Effector memory CD8-positive, alpha-beta T cell (primary cell): ENCODE data around the gene TSPAN18.

Experiments used
- ATAC-seq: fragments of 150-1000 bp; cut with Tn5 transposase; replicated peaks from 2 replicates; pipeline ENCODE4 v1.10.0; 2021; ENCODE audit warnings: mild to moderate bottlenecking, moderate library complexity
- DNase-seq, 3 experiments: peaks; one replicate each; pipeline ENCODE4 v3.0.0; 2021
- H3K27ac Mint-ChIP-seq, 2 donors: one replicate each; pipeline ENCODE4 v1.8.0; 2022; ENCODE audit warnings: mild to moderate bottlenecking in 2 of 2, mixed read lengths in 2 of 2, moderate library complexity in 2 of 2
- H3K27me3 Mint-ChIP-seq, 2 donors: one replicate each; pipeline ENCODE4 v1.8.0; 2022; ENCODE audit warnings: mixed read lengths in 2 of 2
- H3K36me3 Mint-ChIP-seq: one replicate; pipeline ENCODE4 v1.8.0; 2022; ENCODE audit warnings: mild to moderate bottlenecking, moderate library complexity, mixed read lengths; ENCODE audit not compliant: insufficient read depth
- H3K4me1 Mint-ChIP-seq, 2 donors: one replicate each; pipeline ENCODE4 v1.8.0; 2022; ENCODE audit warnings: low read depth in 2 of 2, mixed read lengths in 2 of 2
- H3K4me3 Mint-ChIP-seq, 2 donors: one replicate each; pipeline ENCODE4 v1.8.0; 2022; ENCODE audit warnings: mild to moderate bottlenecking in 2 of 2, mixed read lengths in 2 of 2, moderate library complexity in 2 of 2
- H3K9me3 Mint-ChIP-seq, 2 donors: one replicate each; pipeline ENCODE4 v1.8.0; 2022; ENCODE audit warnings: mixed read lengths in 2 of 2

The TSPAN18 gene

GRCh38 chr11:44936525-44936924 is 209.8 kb downstream of the TSPAN18 start:
- no peaks in the 10 kb centered on the region for H3K27me3 Mint-ChIP-seq
- peak; percentile 94 for ATAC-seq
- DNase-seq = peak; percentile 79 to 83 (median 81)
- H3K9me3 Mint-ChIP-seq = no peaks in the 10 kb centered on the region
- peaks cover 14 to 17% of the 10 kb centered on the region in 2 donors for H3K4me1 Mint-ChIP-seq
- H3K4me3 Mint-ChIP-seq = no peak overlapping the region
- H3K36me3 Mint-ChIP-seq = peaks cover 13% of the 10 kb centered on the region
- H3K27ac Mint-ChIP-seq = peak overlapping the region in 1 of 2 donors; percentile 35

GRCh38 chr11:44936951-44937543 is 210.3 kb downstream of the TSPAN18 start:
- ATAC-seq = no peak
- Mint-ChIP-seq H3K4me1 (peaks cover 18 to 20% of the 10 kb centered on the region in 2 donors), H3K27ac (peak overlapping the region in 1 of 2 donors; percentile 35)

GRCh38 chr11:44938066-44938691 is 211.4 kb downstream of the TSPAN18 start:
- Mint-ChIP-seq H3K4me3 (no peak overlapping the region), H3K9me3 (no peaks in the 10 kb centered on the region), H3K4me1 (peaks cover 30 to 31% of the 10 kb centered on the region in 2 donors), H3K27ac (peak overlapping the region in 1 of 2 donors; percentile 44), H3K36me3 (peaks cover 9% of the 10 kb centered on the region), H3K27me3 (no peaks in the 10 kb centered on the region)
- no peak for DNase-seq
- ATAC-seq = no peak

More at GRCh38 chr11:44936951-44937543, 210.3 kb downstream of the TSPAN18 start:
- DNase-seq = no peak
- no peaks in the 10 kb centered on the region for H3K9me3 Mint-ChIP-seq
- no peaks in the 10 kb centered on the region for H3K27me3 Mint-ChIP-seq
- peaks cover 11% of the 10 kb centered on the region for H3K36me3 Mint-ChIP-seq
- H3K4me3 Mint-ChIP-seq = no peak overlapping the region

- H3K4me3 Mint-ChIP-seq = peak overlapping the region in 1 of 2 donors; percentile 37
- H3K9me3 Mint-ChIP-seq = no peaks in the 10 kb centered on the region
- ATAC-seq (no peak), DNase-seq (no peak)
- H3K4me1 Mint-ChIP-seq = peaks cover 45 to 46% of the 10 kb centered on the region in 2 donors
- H3K27me3 Mint-ChIP-seq = no peaks in the 10 kb centered on the region
- peak overlapping the region in 1 of 2 donors; percentile 90 for H3K27ac Mint-ChIP-seq
- peaks cover 8% of the 10 kb centered on the region for H3K36me3 Mint-ChIP-seq
Observed at GRCh38 chr11:44939673-44940395, 213.1 kb downstream of the TSPAN18 start.

- Mint-ChIP-seq H3K9me3 (no peaks in the 10 kb centered on the region), H3K27me3 (no peaks in the 10 kb centered on the region), H3K4me1 (peaks cover 46 to 49% of the 10 kb centered on the region in 2 donors), H3K36me3 (peaks cover 8% of the 10 kb centered on the region), H3K27ac (peak overlapping the region in 1 of 2 donors; percentile 90), H3K4me3 (no peak overlapping the region)
- DNase-seq (no peak), ATAC-seq (no peak)
Observed at GRCh38 chr11:44940404-44940803, 213.6 kb downstream of the TSPAN18 start.

- Mint-ChIP-seq H3K9me3 (no peaks in the 10 kb centered on the region), H3K4me3 (no peak overlapping the region), H3K27me3 (no peaks in the 10 kb centered on the region), H3K4me1 (peaks cover 46 to 49% of the 10 kb centered on the region in 2 donors), H3K27ac (peak overlapping the region; percentile 74 to 90), H3K36me3 (peaks cover 8% of the 10 kb centered on the region)
- DNase-seq = no peak
- no peak for ATAC-seq
Observed at GRCh38 chr11:44940835-44941234, 214.1 kb downstream of the TSPAN18 start.

- DNase-seq (no peak), ATAC-seq (no peak)
- H3K4me3 Mint-ChIP-seq = no peak overlapping the region
- H3K27ac Mint-ChIP-seq = peak overlapping the region; percentile 74 to 90
- H3K9me3 Mint-ChIP-seq = no peaks in the 10 kb centered on the region
- H3K27me3 Mint-ChIP-seq = no peaks in the 10 kb centered on the region
- peaks cover 46 to 48% of the 10 kb centered on the region in 2 donors for H3K4me1 Mint-ChIP-seq
- peaks cover 8% of the 10 kb centered on the region for H3K36me3 Mint-ChIP-seq
Observed at GRCh38 chr11:44941259-44942021, 214.7 kb downstream of the TSPAN18 start.

GRCh38 chr11:44942029-44942955 is 215.5 kb downstream of the TSPAN18 start:
- ATAC-seq (peak; percentile 29), DNase-seq (no peak)
- H3K9me3 Mint-ChIP-seq = no peaks in the 10 kb centered on the region
- H3K27me3 Mint-ChIP-seq = no peaks in the 10 kb centered on the region
- peaks cover 45 to 54% of the 10 kb centered on the region in 2 donors for H3K4me1 Mint-ChIP-seq
- peak overlapping the region; percentile 74 to 90 for H3K27ac Mint-ChIP-seq
- peak overlapping the region; percentile 31 to 48 for H3K4me3 Mint-ChIP-seq
- H3K36me3 Mint-ChIP-seq = peaks cover 12% of the 10 kb centered on the region

- H3K9me3 Mint-ChIP-seq = no peaks in the 10 kb centered on the region
- ATAC-seq (peak; percentile 74), DNase-seq (peak in 1 of 3 experiments; percentile 18)
- H3K27me3 Mint-ChIP-seq = no peaks in the 10 kb centered on the region
- H3K27ac Mint-ChIP-seq = peak overlapping the region; percentile 74 to 90
- H3K4me1 Mint-ChIP-seq = peaks cover 45 to 57% of the 10 kb centered on the region in 2 donors
- peak overlapping the region; percentile 34 to 48 for H3K4me3 Mint-ChIP-seq
- H3K36me3 Mint-ChIP-seq = peaks cover 12% of the 10 kb centered on the region
Observed at GRCh38 chr11:44943118-44943517, 216.4 kb downstream of the TSPAN18 start.

GRCh38 chr11:44943696-44944095 is 216.9 kb downstream of the TSPAN18 start:
- Mint-ChIP-seq H3K4me1 (peaks cover 51 to 63% of the 10 kb centered on the region in 2 donors), H3K27me3 (no peaks in the 10 kb centered on the region), H3K9me3 (no peaks in the 10 kb centered on the region), H3K4me3 (peak overlapping the region; percentile 34 to 48), H3K36me3 (peaks cover 12% of the 10 kb centered on the region), H3K27ac (peak overlapping the region; percentile 74 to 90)
- ATAC-seq = peak; percentile 28
- no peak for DNase-seq

- Mint-ChIP-seq H3K27me3 (no peaks in the 10 kb centered on the region), H3K4me1 (peaks cover 57 to 69% of the 10 kb centered on the region in 2 donors), H3K4me3 (no peak overlapping the region), H3K36me3 (peaks cover 15% of the 10 kb centered on the region), H3K9me3 (no peaks in the 10 kb centered on the region), H3K27ac (peak overlapping the region; percentile 74 to 90)
- DNase-seq = no peak
- no peak for ATAC-seq
Observed at GRCh38 chr11:44944181-44944852, 217.6 kb downstream of the TSPAN18 start.

GRCh38 chr11:44944853-44945235 is 218.1 kb downstream of the TSPAN18 start:
- Mint-ChIP-seq H3K9me3 (no peaks in the 10 kb centered on the region), H3K27me3 (no peaks in the 10 kb centered on the region), H3K4me3 (no peak overlapping the region), H3K4me1 (peaks cover 58 to 69% of the 10 kb centered on the region in 2 donors), H3K36me3 (peaks cover 15% of the 10 kb centered on the region), H3K27ac (peak overlapping the region in 1 of 2 donors; percentile 90)
- ATAC-seq (no peak), DNase-seq (no peak)
